CD4-positive, CD25-positive, alpha-beta regulatory T cell (primary cell): ENCODE measurements around the gene PRKAR2A. TPM values are rescaled to one million over a fixed set of nuclear protein-coding genes. Genes with fewer than 3 reads are reported as not detected.
A peak's percentile ranks its signal among the peaks of the same experiment; 100 is the strongest.
"Not testable (repeated sequence)": the region's sequence is repeated elsewhere in the genome, so short reads cannot be mapped to it uniquely, and the experiment has no call there.

Source experiments
- ATAC-seq, 2 donors: fragments of 150-1000 bp; cut with Tn5 transposase; one replicate each; pipeline ENCODE4 v1.10.0; 2021; ENCODE audit warnings: low read depth in 2 of 2, moderate number of reproducible peaks in 2 of 2, moderate library complexity in 1 of 2
- DNase-seq, 3 donors: peaks; one replicate each; pipeline versions ENCODE4 v3.0.0 to v3.0.0-alpha.2; 2012 to 2022; ENCODE audit warnings: mixed read lengths in 1 of 3
- H3K27ac ChIP-seq: one replicate; pipeline ENCODE4 v1.7.0; 2013; ENCODE audit warnings: mild to moderate bottlenecking, low read length; ENCODE audit not compliant: insufficient read depth, poor library complexity, severe bottlenecking
- H3K27me3 ChIP-seq: one replicate; pipeline ENCODE4 v1.7.0; 2013; ENCODE audit warnings: low read length; ENCODE audit not compliant: control insufficient read depth, insufficient read depth
- H3K36me3 ChIP-seq: one replicate; pipeline ENCODE4 v1.7.0; 2013; ENCODE audit warnings: mild to moderate bottlenecking, low read length, moderate library complexity; ENCODE audit not compliant: control insufficient read depth, insufficient read depth
- H3K4me1 ChIP-seq: 2 replicates; pipeline ENCODE4 v1.7.0; 2013; ENCODE audit warnings: mild to moderate bottlenecking, low read length; ENCODE audit not compliant: insufficient read depth, control insufficient read depth, poor library complexity, severe bottlenecking
- H3K4me3 ChIP-seq: one replicate; pipeline ENCODE4 v1.7.0; 2013; ENCODE audit warnings: low read depth, mild to moderate bottlenecking, low read length, moderate library complexity
- H3K9me3 ChIP-seq, 2 experiments: 1 replicate in 1 of 2; 2 replicates in 1 of 2; pipeline ENCODE4 v1.7.0; 2013; ENCODE audit warnings: low read length in 2 of 2, mild to moderate bottlenecking in 1 of 2, moderate library complexity in 1 of 2; ENCODE audit not compliant: control insufficient read depth in 2 of 2
- H3K27ac Mint-ChIP-seq, 3 donors: one replicate each; pipeline ENCODE4 v1.8.0; 2020 to 2022; ENCODE audit warnings: mild to moderate bottlenecking in 3 of 3, mixed read lengths in 3 of 3, moderate library complexity in 2 of 3
- H3K27me3 Mint-ChIP-seq: one replicate; pipeline ENCODE4 v1.8.0; 2022; ENCODE audit warnings: mild to moderate bottlenecking, mixed read lengths
- H3K36me3 Mint-ChIP-seq: one replicate; pipeline ENCODE4 v1.8.0; 2020; ENCODE audit warnings: mixed read lengths
- H3K4me1 Mint-ChIP-seq, 4 donors: one replicate each; pipeline ENCODE4 v1.8.0; 2020 to 2022; ENCODE audit warnings: mixed read lengths in 4 of 4, mild to moderate bottlenecking in 1 of 4
- H3K4me3 Mint-ChIP-seq, 4 donors: one replicate each; pipeline ENCODE4 v1.8.0; 2020 to 2022; ENCODE audit warnings: mild to moderate bottlenecking in 4 of 4, mixed read lengths in 4 of 4, moderate library complexity in 3 of 4
- H3K9me3 Mint-ChIP-seq, 7 donors: one replicate each; pipeline ENCODE4 v1.8.0; 2020 to 2022; ENCODE audit warnings: mixed read lengths in 7 of 7, mild to moderate bottlenecking in 3 of 7, moderate library complexity in 2 of 7
- polyA plus RNA-seq, 4 donors: library from polyadenylated mRNA; unstranded; fragments of 300-500 nt; fragmentation: Illumina TruSeq; gene quantifications; one replicate each; pipeline ENCODE4 v1.2.3, GENCODE V29; 2021
- total RNA-seq: library from RNA; stranded (reverse); gene quantifications from one replicate; pipeline ENCODE4 v1.2.3, GENCODE V29; 2022

The PRKAR2A gene
- total and polyA plus RNA-seq, 5 donors from 2014 or later = 13.4 to 29.3 (median 14.3) TPM

- ATAC-seq (no peak), DNase-seq (no peak)
- H3K27me3 Mint-ChIP-seq = no peaks in the 10 kb centered on the region
- H3K9me3 Mint-ChIP-seq = no peaks in the 10 kb centered on the region
- H3K4me1 ChIP-seq = no peaks in the 10 kb centered on the region
- peaks cover 6% of the 10 kb centered on the region for H3K36me3 Mint-ChIP-seq
- no peak overlapping the region for H3K27ac ChIP-seq
- peaks cover 3% of the 10 kb centered on the region for H3K36me3 ChIP-seq
- H3K27me3 ChIP-seq = no peaks in the 10 kb centered on the region
- peak overlapping the region in 1 of 4 donors; percentile 51 for H3K4me3 Mint-ChIP-seq
- H3K4me3 ChIP-seq = no peak overlapping the region
- H3K27ac Mint-ChIP-seq = peak overlapping the region in 2 of 3 donors; percentile 30 to 72
- H3K4me1 Mint-ChIP-seq = peaks cover 21 to 46% (median 39%) of the 10 kb centered on the region in 4 donors
- no peaks in the 10 kb centered on the region for H3K9me3 ChIP-seq
Observed at GRCh38 chr3:48819234-48820221, 28.1 kb downstream of the PRKAR2A start.

GRCh38 chr3:48811524-48811923, 36.1 kb downstream of the PRKAR2A start:
- H3K4me1 Mint-ChIP-seq = peaks cover 12 to 48% (median 29%) of the 10 kb centered on the region in 4 donors
- Histone ChIP-seq H3K27me3 (no peaks in the 10 kb centered on the region), H3K4me3 (peak overlapping the region; percentile 44), H3K36me3 (no peaks in the 10 kb centered on the region), H3K4me1 (peaks cover 8% of the 10 kb centered on the region), H3K9me3 (peaks cover 0 to 5% of the 10 kb centered on the region in 2 experiments), H3K27ac (peak overlapping the region; percentile 77)
- DNase-seq (no peak), ATAC-seq (no peak)
- peak overlapping the region in 3 of 4 donors; percentile 29 to 46 (median 43) for H3K4me3 Mint-ChIP-seq
- no peaks in the 10 kb centered on the region for H3K27me3 Mint-ChIP-seq
- H3K9me3 Mint-ChIP-seq = peaks cover 0 to 12% (median 3%) of the 10 kb centered on the region in 7 donors
- peak overlapping the region; percentile 33 to 94 (median 92) for H3K27ac Mint-ChIP-seq
- peaks cover 16% of the 10 kb centered on the region for H3K36me3 Mint-ChIP-seq

- H3K27ac Mint-ChIP-seq = peak overlapping the region in 1 of 3 donors; percentile 59
Observed at GRCh38 chr3:48804930-48805329, 42.7 kb downstream of the PRKAR2A start.

GRCh38 chr3:48800831-48801230, 46.8 kb downstream of the PRKAR2A start:
- ATAC-seq, H3K9me3 Mint-ChIP-seq, H3K27ac ChIP-seq: not testable (repeated sequence)

More at GRCh38 chr3:48804930-48805329, 42.7 kb downstream of the PRKAR2A start:
- no peak for ATAC-seq
- H3K36me3 Mint-ChIP-seq = peaks cover 20% of the 10 kb centered on the region
- peaks cover 9 to 27% (median 13%) of the 10 kb centered on the region in 4 donors for H3K4me1 Mint-ChIP-seq
- H3K4me1 ChIP-seq = no peaks in the 10 kb centered on the region
- no peaks in the 10 kb centered on the region for H3K9me3 Mint-ChIP-seq
- no peaks in the 10 kb centered on the region for H3K27me3 Mint-ChIP-seq
- no peak overlapping the region for H3K4me3 Mint-ChIP-seq
- no peak overlapping the region for H3K27ac ChIP-seq
- H3K4me3 ChIP-seq = no peak overlapping the region
- no peaks in the 10 kb centered on the region for H3K27me3 ChIP-seq
- no peaks in the 10 kb centered on the region for H3K9me3 ChIP-seq
- DNase-seq = no peak
- no peaks in the 10 kb centered on the region for H3K36me3 ChIP-seq

GRCh38 chr3:48798998-48799397, 48.7 kb downstream of the PRKAR2A start:
- DNase-seq (no peak), ATAC-seq (no peak)
- Histone ChIP-seq H3K9me3 (no peaks in the 10 kb centered on the region), H3K27me3 (no peaks in the 10 kb centered on the region), H3K4me3 (no peak overlapping the region), H3K36me3 (no peaks in the 10 kb centered on the region), H3K4me1 (no peaks in the 10 kb centered on the region), H3K27ac (no peak overlapping the region)
- Mint-ChIP-seq H3K27me3 (no peaks in the 10 kb centered on the region), H3K4me3 (no peak overlapping the region), H3K9me3 (no peaks in the 10 kb centered on the region), H3K36me3 (peaks cover 12% of the 10 kb centered on the region), H3K27ac (no peak overlapping the region), H3K4me1 (peaks cover 0 to 13% (median 7%) of the 10 kb centered on the region in 4 donors)

More at GRCh38 chr3:48800831-48801230, 46.8 kb downstream of the PRKAR2A start:
- not testable (repeated sequence) for H3K4me1 ChIP-seq, H3K27me3 Mint-ChIP-seq, H3K36me3 ChIP-seq, H3K27me3 ChIP-seq, H3K4me3 ChIP-seq, H3K4me3 Mint-ChIP-seq, H3K9me3 ChIP-seq, DNase-seq, H3K27ac Mint-ChIP-seq
- peaks cover 17% of the 10 kb centered on the region for H3K36me3 Mint-ChIP-seq
- peaks cover 1 to 22% (median 11%) of the 10 kb centered on the region in 4 donors for H3K4me1 Mint-ChIP-seq

- Histone ChIP-seq H3K27me3 (no peaks in the 10 kb centered on the region), H3K27ac (no peak overlapping the region), H3K4me1 (no peaks in the 10 kb centered on the region), H3K9me3 (no peaks in the 10 kb centered on the region), H3K36me3 (peaks cover 5% of the 10 kb centered on the region), H3K4me3 (no peak overlapping the region)
- H3K9me3 Mint-ChIP-seq = no peaks in the 10 kb centered on the region
- no peak overlapping the region for H3K4me3 Mint-ChIP-seq
- DNase-seq (no peak), ATAC-seq (no peak)
- H3K36me3 Mint-ChIP-seq = peaks cover 8% of the 10 kb centered on the region
- H3K4me1 Mint-ChIP-seq = peaks cover 0 to 9% (median 6%) of the 10 kb centered on the region in 4 donors
- no peaks in the 10 kb centered on the region for H3K27me3 Mint-ChIP-seq
- no peak overlapping the region for H3K27ac Mint-ChIP-seq
Observed at GRCh38 chr3:48797626-48798025, 50.0 kb downstream of the PRKAR2A start.

GRCh38 chr3:48795997-48796732, 51.5 kb downstream of the PRKAR2A start:
- H3K36me3 ChIP-seq = peaks cover 7% of the 10 kb centered on the region
- ATAC-seq (no peak), DNase-seq (no peak)
- no peak overlapping the region for H3K27ac ChIP-seq
- H3K4me1 Mint-ChIP-seq = peaks cover 0 to 9% (median 4%) of the 10 kb centered on the region in 4 donors
- no peak overlapping the region for H3K4me3 Mint-ChIP-seq
- peak overlapping the region in 2 of 3 donors; percentile 29 to 62 for H3K27ac Mint-ChIP-seq
- no peak overlapping the region for H3K4me3 ChIP-seq
- H3K9me3 Mint-ChIP-seq = no peaks in the 10 kb centered on the region
- H3K27me3 Mint-ChIP-seq = no peaks in the 10 kb centered on the region
- peaks cover 7% of the 10 kb centered on the region for H3K36me3 Mint-ChIP-seq
- no peaks in the 10 kb centered on the region for H3K27me3 ChIP-seq
- no peaks in the 10 kb centered on the region for H3K9me3 ChIP-seq
- no peaks in the 10 kb centered on the region for H3K4me1 ChIP-seq
